SK-N-MC (cell line): Measurements from ENCODE around the gene COL8A1.

ENCODE experiments used
- EZH2 ChIP-seq: fragments of 200-600 bp; sonication (generic); IDR thresholded peaks from one replicate; pipeline ENCODE4 v1.6.1; 2017; ENCODE audit warnings: antibody characterized with exemption
- FOXP2 ChIP-seq: optimal IDR thresholded peaks from 2 replicates; pipeline ENCODE3; 2011; ENCODE audit warnings: mild to moderate bottlenecking, moderate library complexity; ENCODE audit not compliant: insufficient read depth; ENCODE audit errors: extremely low read length, control extremely low read depth
- POLR2AphosphoS5 ChIP-seq: IDR thresholded peaks from 2 replicates; pipeline ENCODE4 v1.6.1; 2012; ENCODE audit warnings: mild to moderate bottlenecking, low read depth, low read length, borderline replicate concordance

DNA sequence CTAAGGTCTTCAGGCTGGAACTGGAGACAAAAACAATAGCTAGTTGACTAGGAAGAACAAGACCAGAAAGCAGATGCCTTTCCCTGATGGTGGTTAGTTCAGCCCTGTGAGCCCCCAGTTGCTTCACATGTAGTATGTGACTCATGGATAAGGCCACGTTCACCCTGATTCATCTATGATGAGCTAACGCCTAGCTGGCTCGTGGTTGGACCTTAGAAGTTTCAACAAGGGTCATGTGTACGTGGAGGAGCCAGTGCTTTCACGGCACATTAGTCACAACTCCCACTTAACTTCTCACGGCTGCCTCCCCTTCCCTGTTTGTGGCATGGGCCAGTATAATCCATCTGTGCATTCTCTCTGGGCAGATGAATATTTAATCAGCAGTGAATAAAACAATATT, 20.6 kb downstream of the COL8A1 start:
- TF ChIP-seq POLR2AphosphoS5 (no peak), EZH2 (no peak), FOXP2 (no peak)
